SK-N-SH (cell line): ENCODE data around the gene FAM209B. TPM values are rescaled to one million over a fixed set of nuclear protein-coding genes. Genes with fewer than 3 reads are reported as not detected.
"Not testable (repeated sequence)": the region's sequence is repeated elsewhere in the genome, so short reads cannot be mapped to it uniquely, and the experiment has no call there.

Experiments used
- CTCF ChIA-PET: fragments of 300-600, 350-600 bp; formaldehyde crosslinking; extraction: SDS; loops from one replicate; lab custom pipeline; 2021; lab: Yijun Ruan, JAX
- POLR2A ChIA-PET: fragments of 350-600 bp; sonication (Branson Sonifier 250); formaldehyde crosslinking; extraction: SDS; loops from one replicate; lab custom pipeline; 2020; ENCODE audit warnings: antibody characterized with exemption, inconsistent platforms; lab: Yijun Ruan, JAX
- DNase-seq: peaks from one replicate; pipeline ENCODE4 v3.0.0; 2012
- H2AFZ ChIP-seq: fragments of 200-600 bp; sonication (generic); 2 replicates; pipeline ENCODE4 v1.8.1; 2016; ENCODE audit warnings: antibody characterized with exemption, mild to moderate bottlenecking, low read depth
- H3F3A ChIP-seq: fragments of 200-600 bp; sonication (generic); replicated peaks from 2 replicates; pipeline ENCODE3; 2016; ENCODE audit warnings: antibody characterized with exemption, mild to moderate bottlenecking; ENCODE audit not compliant: insufficient read depth
- H3K27ac ChIP-seq, 2 experiments: fragments of 200-500 bp in 1 of 2; fragments of 200-600 bp in 1 of 2; sonication (Bioruptor generic) in 1 of 2; sonication (generic), shearing (Covaris generic) in 1 of 2; 2 replicates each; pipeline versions ENCODE4 v1.5.1 to v1.6.1; 2014 to 2016; ENCODE audit warnings: low read depth in 2 of 2, inconsistent platforms in 1 of 2, low read length in 1 of 2, mild to moderate bottlenecking in 1 of 2, mixed read lengths in 1 of 2
- H3K27me3 ChIP-seq: fragments of 200-600 bp; sonication (generic), shearing (Covaris generic); 2 replicates; pipeline ENCODE4 v1.6.1; 2016; ENCODE audit warnings: mixed run types; ENCODE audit not compliant: insufficient read depth
- H3K36me3 ChIP-seq, 2 experiments: fragments of 200-500 bp in 1 of 2; fragments of 200-600 bp in 1 of 2; sonication (Bioruptor generic) in 1 of 2; sonication (generic) in 1 of 2; replicated peaks in 1 of 2; 2 replicates each; pipeline versions ENCODE3 to v1.5.1; 2014 to 2016; ENCODE audit warnings: low read length in 1 of 2, mild to moderate bottlenecking in 1 of 2; ENCODE audit not compliant: insufficient read depth in 2 of 2, control insufficient read depth in 1 of 2
- H3K4me1 ChIP-seq, 2 experiments: fragments of 200-500 bp in 1 of 2; fragments of 200-600 bp in 1 of 2; sonication (Bioruptor generic) in 1 of 2; sonication (generic), shearing (Covaris generic) in 1 of 2; 2 replicates each; pipeline versions ENCODE4 v1.5.1 to v1.6.1; 2014 to 2016; ENCODE audit warnings: low read depth in 1 of 2, low read length in 1 of 2, mixed run types in 1 of 2; ENCODE audit not compliant: insufficient read depth in 2 of 2, control insufficient read depth in 1 of 2
- H3K4me2 ChIP-seq: fragments of 200-600 bp; sonication (generic), shearing (Covaris generic); 2 replicates; pipeline ENCODE4 v1.6.1; 2017; ENCODE audit warnings: mixed run types
- H3K4me3 ChIP-seq, 2 experiments: fragments of 200-500 bp in 1 of 2; fragments of 200-600 bp in 1 of 2; sonication (Bioruptor generic) in 1 of 2; sonication (generic), shearing (Covaris generic) in 1 of 2; 2 replicates each; pipeline versions ENCODE4 v1.5.1 to v1.8.1; 2014 to 2016; ENCODE audit warnings: low read depth in 2 of 2, inconsistent platforms in 1 of 2, low read length in 1 of 2, mild to moderate bottlenecking in 1 of 2, mixed read lengths in 1 of 2, moderate library complexity in 1 of 2
- H3K79me2 ChIP-seq: fragments of 200-600 bp; sonication (generic); 2 replicates; pipeline ENCODE4 v1.8.1; 2017; ENCODE audit warnings: mild to moderate bottlenecking; ENCODE audit not compliant: insufficient read depth
- H3K9ac ChIP-seq: fragments of 200-600 bp; sonication (generic); 2 replicates; pipeline ENCODE4 v1.6.1; 2017; ENCODE audit warnings: mixed run types
- H3K9me2 ChIP-seq: fragments of 200-600 bp; sonication (generic); 2 replicates; pipeline ENCODE4 v1.6.1; 2017; ENCODE audit warnings: mixed run types
- H3K9me3 ChIP-seq: fragments of 200-600 bp; sonication (generic); 2 replicates; pipeline ENCODE4 v1.6.1; 2017; ENCODE audit warnings: mixed run types, mild to moderate bottlenecking, moderate library complexity
- H4K20me1 ChIP-seq: fragments of 200-600 bp; sonication (generic); 2 replicates; pipeline ENCODE4 v1.6.1; 2017; ENCODE audit warnings: mild to moderate bottlenecking, mixed run types; ENCODE audit not compliant: insufficient read depth
- CHD2 ChIP-seq: fragments of 150-350 bp; IDR thresholded peaks from 2 replicates; pipeline ENCODE4 v1.6.1; 2018; ENCODE audit warnings: low read length; ENCODE audit not compliant: partially characterized antibody
- FOSL2 ChIP-seq: IDR thresholded peaks from 2 replicates; pipeline ENCODE4 v1.4.0; 2012; ENCODE audit warnings: low read depth, mild to moderate bottlenecking, moderate library complexity, borderline replicate concordance
- GABPA ChIP-seq: IDR thresholded peaks from 2 replicates; pipeline ENCODE4 v1.4.0; 2012; ENCODE audit warnings: low read depth, mild to moderate bottlenecking
- JUND ChIP-seq: IDR thresholded peaks from 2 replicates; pipeline ENCODE4 v1.4.0; 2012
- MAX ChIP-seq: IDR thresholded peaks from 2 replicates; pipeline ENCODE4 v1.4.0; 2012; ENCODE audit warnings: low read depth
- MEF2A ChIP-seq: IDR thresholded peaks from 2 replicates; pipeline ENCODE4 v1.4.0; 2012; ENCODE audit warnings: low read depth, borderline replicate concordance
- MXI1 ChIP-seq: IDR thresholded peaks from 2 replicates; pipeline ENCODE4 v1.6.1; 2012; ENCODE audit warnings: mild to moderate bottlenecking, low read depth, low read length, improper control_type of control experiment
- NFIC ChIP-seq: IDR thresholded peaks from 2 replicates; pipeline ENCODE4 v1.4.0; 2012; ENCODE audit warnings: borderline replicate concordance
- PBX3 ChIP-seq: IDR thresholded peaks from 2 replicates; pipeline ENCODE4; 2012
- POLR2AphosphoS5 ChIP-seq: IDR thresholded peaks from 2 replicates; pipeline ENCODE4 v1.6.1; 2012; ENCODE audit warnings: low read depth, low read length
- RAD21 ChIP-seq: IDR thresholded peaks from 2 replicates; pipeline ENCODE4 v1.6.1; 2012; ENCODE audit warnings: mild to moderate bottlenecking, low read length
- RCOR1 ChIP-seq: fragments of 150-350 bp; IDR thresholded peaks from 2 replicates; pipeline ENCODE4 v1.6.1; 2017; ENCODE audit warnings: antibody characterized with exemption, low read length
- REST ChIP-seq: IDR thresholded peaks from 2 replicates; pipeline ENCODE4 v1.6.1; 2012; ENCODE audit warnings: mild to moderate bottlenecking, low read depth, low read length, moderate library complexity
- SMC3 ChIP-seq: IDR thresholded peaks from 2 replicates; pipeline ENCODE4 v1.6.1; 2012; ENCODE audit warnings: low read depth, low read length, improper control_type of control experiment
- USF1 ChIP-seq: IDR thresholded peaks from 2 replicates; pipeline ENCODE4 v1.4.0; 2012; ENCODE audit warnings: low read depth, borderline replicate concordance
- USF2 ChIP-seq: fragments of 150-350 bp; IDR thresholded peaks from 2 replicates; pipeline ENCODE4 v1.6.1; 2017; ENCODE audit warnings: antibody characterized with exemption, low read length, low read depth, borderline replicate concordance
- YY1 ChIP-seq: IDR thresholded peaks from 2 replicates; pipeline ENCODE4 v1.4.0; 2012; ENCODE audit warnings: low read depth, mild to moderate bottlenecking
- ZBTB33 ChIP-seq: IDR thresholded peaks from 2 replicates; pipeline ENCODE4 v1.4.0; 2012; ENCODE audit warnings: low read depth, borderline replicate concordance
- WGBS: methylation state at CpG from one replicate; pipeline ENCODE4 v1.1.6; 2017; ENCODE audit warnings: low lambda C conversion rate; 5-methylcytosine and 5-hydroxymethylcytosine counted together
- polyA plus RNA-seq, 3 experiments: library from polyadenylated mRNA; depleted of rRNA; stranded (reverse); fragments of >200 nt; gene quantifications; 2 replicates each; pipeline ENCODE4 v1.2.3, GENCODE V29; 2012

The FAM209B gene
- polyA plus RNA-seq, 1 of the 3 experiments (the other 2 are of a cell fraction) = not detected

GRCh38 chr20:56520180-56520579 is 12.9 kb upstream of the FAM209B start:
- 98% methylated on average over 8 of the region's 10 CpGs for WGBS
- no peaks in the 10 kb centered on the region for H3F3A ChIP-seq
- no peak overlapping the region; a peak in 1 of 4 replicates for H3K4me3 ChIP-seq
- H3K9me3 ChIP-seq = no peaks in the 10 kb centered on the region
- H3K9ac ChIP-seq = no peak overlapping the region
- no peak overlapping the region for H2AFZ ChIP-seq
- DNase-seq = no peak
- TF ChIP-seq NFIC = no peak
- no peak for TF ChIP-seq MXI1
- no peak for TF ChIP-seq RCOR1
- TF ChIP-seq FOSL2 = no peak
- TF ChIP-seq YY1 = no peak
- TF ChIP-seq MAX = no peak
- TF ChIP-seq SMC3 = no peak
- no peak for TF ChIP-seq MEF2A
- no peak for TF ChIP-seq RAD21
- TF ChIP-seq JUND = no peak
- no peak for TF ChIP-seq CHD2
- TF ChIP-seq REST = no peak
- TF ChIP-seq USF1 = no peak
- no peak for TF ChIP-seq GABPA
- no peak for TF ChIP-seq ZBTB33
- TF ChIP-seq POLR2AphosphoS5 = no peak
- TF ChIP-seq USF2 = no peak
- TF ChIP-seq PBX3 = no peak
- H3K27ac ChIP-seq = no peak overlapping the region
- H3K9me2 ChIP-seq = no peaks in the 10 kb centered on the region
- peaks cover 32 to 47% of the 10 kb centered on the region in 2 experiments for H3K36me3 ChIP-seq
- no peaks in the 10 kb centered on the region for H3K4me1 ChIP-seq
- ChIA-PET CTCF (interaction anchor here (1.6 kb wide), 1 partner anchor 30 kb away, joined by 5 read pairs; no protein-coding TSS in a partner anchor), POLR2A (no interaction called here)
- H3K4me2 ChIP-seq = no peak overlapping the region
- H3K79me2 ChIP-seq = no peaks in the 10 kb centered on the region
- H4K20me1 ChIP-seq = no peaks in the 10 kb centered on the region
- no peaks in the 10 kb centered on the region for H3K27me3 ChIP-seq

GRCh38 chr20:56520746-56521354 is 12.2 kb upstream of the FAM209B start:
- H3K4me3 ChIP-seq, H3K9ac ChIP-seq, H3K27me3 ChIP-seq, H3F3A ChIP-seq, H2AFZ ChIP-seq, POLR2A ChIA-PET, H3K4me2 ChIP-seq, H3K4me1 ChIP-seq, DNase-seq, H3K79me2 ChIP-seq, H4K20me1 ChIP-seq, H3K27ac ChIP-seq, H3K9me2 ChIP-seq, H3K9me3 ChIP-seq: not testable (repeated sequence)
- CTCF ChIA-PET = interaction anchor here (1.6 kb wide), 1 partner anchor 30 kb away, joined by 5 read pairs; no protein-coding TSS in a partner anchor
- peaks cover 32 to 44% of the 10 kb centered on the region in 2 experiments for H3K36me3 ChIP-seq
- WGBS = 89% methylated on average over 13 of the region's 13 CpGs
